GM12873 (cell line): ENCODE results near the gene SMC3.

Experiments
- CTCF ChIP-seq: IDR thresholded peaks from 2 replicates; pipeline ENCODE4 v1.5.1; 2012; ENCODE audit warnings: low read depth, mild to moderate bottlenecking, moderate library complexity, low read length, control low read depth; ENCODE audit not compliant: insufficient read depth; ENCODE audit errors: missing control alignments

SMC3 gene

GRCh38 chr10:110648692-110649346, 81.3 kb downstream of the SMC3 start:
- TF ChIP-seq CTCF, result no peak

DNA sequence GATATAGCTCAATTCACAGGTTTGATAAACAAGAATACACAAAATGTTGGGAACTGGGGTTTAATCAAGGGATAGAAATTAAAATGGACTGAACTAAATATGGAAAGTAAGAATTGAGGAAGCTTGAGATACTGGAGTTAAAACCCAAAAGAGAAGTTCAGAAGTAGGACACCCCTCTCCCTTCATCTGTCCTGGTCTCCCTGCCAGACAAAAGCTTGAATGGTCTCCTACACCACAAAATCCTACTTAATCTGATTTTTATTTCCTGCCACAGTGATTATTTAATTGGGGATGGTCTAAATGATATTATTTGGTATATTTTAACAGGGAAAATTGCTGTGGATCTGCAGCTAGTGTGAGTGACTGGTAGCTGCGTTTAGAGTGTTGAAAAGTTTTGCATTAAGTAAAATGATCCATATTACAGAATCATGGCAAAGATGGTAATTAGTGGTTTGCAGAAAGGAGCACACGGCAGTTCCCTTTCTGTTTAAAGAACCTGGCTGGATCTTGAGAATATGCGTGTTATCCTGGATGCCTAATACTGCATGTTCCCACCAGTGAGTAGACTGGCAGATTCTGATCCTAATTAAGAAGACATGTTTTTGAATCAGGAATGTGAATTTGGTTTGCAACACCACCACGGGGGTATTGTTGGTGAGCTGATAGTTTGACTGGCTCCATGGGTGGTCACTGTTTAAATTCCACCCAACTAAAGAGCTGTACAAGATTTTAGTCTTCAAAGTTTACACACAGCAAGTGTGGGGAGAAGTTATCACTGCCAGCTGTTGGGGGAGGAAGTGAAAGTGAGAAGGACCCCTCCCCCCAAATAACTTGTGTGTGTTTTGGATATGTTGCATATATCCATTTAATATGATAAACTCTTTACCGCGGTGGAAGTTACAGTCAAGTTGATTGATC, 82.1 kb downstream of the SMC3 start:
- no peak for TF ChIP-seq CTCF

DNA sequence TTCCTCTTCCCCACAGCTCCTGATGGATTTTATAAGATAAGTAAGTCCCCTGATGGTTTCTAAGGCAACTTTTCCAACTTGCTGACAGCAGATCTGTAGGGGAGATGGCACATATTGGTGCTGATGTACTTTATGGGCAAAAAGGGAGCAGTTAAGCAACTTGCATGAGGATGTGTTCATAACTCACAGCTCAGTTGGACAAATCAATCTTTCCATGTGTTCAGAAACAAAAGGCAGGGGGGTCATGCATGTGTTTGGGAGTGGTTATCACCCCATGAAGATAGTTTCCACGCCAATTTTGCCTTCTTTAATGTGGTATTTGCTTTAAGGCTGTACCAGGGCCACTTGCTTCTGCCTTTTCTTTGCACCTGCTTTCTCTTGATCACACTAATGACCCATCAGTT, 82.8 kb downstream of the SMC3 start:
- TF ChIP-seq CTCF, result no peak

GRCh38 chr10:110651044-110651958, 83.8 kb downstream of the SMC3 start:
- no peak for TF ChIP-seq CTCF

DNA sequence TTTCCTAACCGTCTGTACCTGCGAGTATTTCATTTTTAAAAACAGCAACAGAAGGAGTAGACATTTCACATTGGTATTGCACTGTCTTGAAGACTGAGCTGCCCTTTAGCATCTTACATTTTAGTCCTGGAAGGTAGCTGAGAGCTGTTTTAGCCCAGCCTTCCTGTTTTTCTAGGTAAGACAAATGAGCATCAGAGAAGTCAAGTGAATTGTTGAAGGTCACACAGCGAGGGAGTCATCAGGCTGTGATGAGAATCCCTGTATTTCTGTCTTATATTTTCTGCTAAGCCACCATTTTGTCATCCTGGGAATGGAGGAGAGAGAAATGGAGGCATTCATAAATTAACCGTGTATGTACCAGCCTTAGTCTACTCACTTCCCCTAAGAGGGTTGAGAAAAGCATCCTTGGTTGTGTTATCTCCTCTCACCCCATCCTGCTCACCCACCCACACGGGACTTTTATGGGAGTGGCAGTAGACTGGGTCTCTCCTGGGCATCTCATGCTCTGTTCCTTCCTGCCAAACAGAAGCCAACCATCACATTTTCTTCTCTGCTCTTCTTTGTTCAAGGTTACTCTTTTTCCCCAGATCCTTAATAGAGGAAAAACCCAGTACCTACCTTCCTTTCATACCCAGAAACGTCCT, 85.1 kb downstream of the SMC3 start:
- no peak for TF ChIP-seq CTCF
